ENCODE data around the gene SLF2.

Gene SLF2

DNA sequence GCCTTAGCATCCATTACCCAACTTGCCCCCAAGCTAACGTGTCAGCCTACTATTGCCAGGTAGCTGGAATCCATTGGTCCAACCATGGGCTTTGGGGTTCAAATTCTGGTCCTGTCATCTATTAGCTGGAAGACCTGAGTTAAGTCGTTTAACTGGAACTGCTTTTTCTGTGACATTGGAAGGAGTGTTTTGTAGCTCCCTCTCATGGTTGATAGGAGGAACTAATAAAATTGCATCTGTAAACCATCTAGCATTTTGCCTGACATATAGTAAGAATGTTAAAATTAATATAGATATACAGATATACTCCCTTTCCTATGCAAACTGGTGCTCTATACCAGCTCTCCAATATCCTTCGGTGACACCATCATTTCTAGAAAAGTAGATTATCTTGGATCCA is 23.8 kb upstream of the SLF2 start:
- no peaks in the 10 kb centered on the region for H3K4me1 Mint-ChIP-seq
- H3K9me3 Mint-ChIP-seq = no peaks in the 10 kb centered on the region
- H3K27me3 Mint-ChIP-seq = peaks cover 6% of the 10 kb centered on the region
- no peak overlapping the region for H3K4me3 Mint-ChIP-seq
- H3K36me3 Mint-ChIP-seq = no peaks in the 10 kb centered on the region
- H3K27ac Mint-ChIP-seq = no peak overlapping the region

GRCh38 chr10:100889546-100889945 is 23.2 kb upstream of the SLF2 start:
- Mint-ChIP-seq H3K9me3 (no peaks in the 10 kb centered on the region), H3K4me3 (no peak overlapping the region), H3K4me1 (no peaks in the 10 kb centered on the region), H3K27ac (no peak overlapping the region), H3K36me3 (no peaks in the 10 kb centered on the region), H3K27me3 (peaks cover 6% of the 10 kb centered on the region)

DNA sequence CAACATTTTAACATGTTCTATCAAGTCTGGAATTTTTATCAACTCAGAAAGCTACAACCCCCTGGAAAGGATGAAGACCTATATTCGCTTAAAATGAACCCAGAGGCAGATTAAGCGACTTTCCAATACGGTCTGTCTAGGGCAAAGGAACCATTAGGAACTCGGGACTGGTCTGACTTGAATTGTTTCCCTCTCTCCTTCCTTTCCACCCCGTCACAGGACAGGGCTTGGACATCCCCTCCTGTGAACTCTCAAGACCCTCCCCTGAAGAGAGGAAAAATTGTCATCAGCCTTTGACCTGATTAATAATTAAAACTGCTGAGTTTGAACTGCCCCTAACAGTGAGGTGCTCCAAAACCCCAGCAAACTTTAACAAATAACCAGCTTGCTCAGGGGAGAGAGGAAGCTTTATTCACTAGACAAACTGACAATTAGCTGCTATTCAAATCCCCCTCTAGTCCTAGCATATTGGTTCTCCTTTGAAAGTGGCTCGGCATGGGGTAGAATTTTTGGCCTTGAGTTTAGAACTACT is 22.6 kb upstream of the SLF2 start:
- Mint-ChIP-seq H3K36me3 (no peaks in the 10 kb centered on the region), H3K27ac (no peak overlapping the region), H3K27me3 (peaks cover 6% of the 10 kb centered on the region), H3K4me1 (no peaks in the 10 kb centered on the region), H3K9me3 (no peaks in the 10 kb centered on the region), H3K4me3 (no peak overlapping the region)

GRCh38 chr10:100890673-100891317 is 22.0 kb upstream of the SLF2 start:
- no peak overlapping the region for H3K27ac Mint-ChIP-seq
- H3K36me3 Mint-ChIP-seq = no peaks in the 10 kb centered on the region
- H3K4me1 Mint-ChIP-seq = peaks cover 6% of the 10 kb centered on the region
- no peak overlapping the region for H3K4me3 Mint-ChIP-seq
- H3K9me3 Mint-ChIP-seq = no peaks in the 10 kb centered on the region
- H3K27me3 Mint-ChIP-seq = peaks cover 6% of the 10 kb centered on the region

DNA sequence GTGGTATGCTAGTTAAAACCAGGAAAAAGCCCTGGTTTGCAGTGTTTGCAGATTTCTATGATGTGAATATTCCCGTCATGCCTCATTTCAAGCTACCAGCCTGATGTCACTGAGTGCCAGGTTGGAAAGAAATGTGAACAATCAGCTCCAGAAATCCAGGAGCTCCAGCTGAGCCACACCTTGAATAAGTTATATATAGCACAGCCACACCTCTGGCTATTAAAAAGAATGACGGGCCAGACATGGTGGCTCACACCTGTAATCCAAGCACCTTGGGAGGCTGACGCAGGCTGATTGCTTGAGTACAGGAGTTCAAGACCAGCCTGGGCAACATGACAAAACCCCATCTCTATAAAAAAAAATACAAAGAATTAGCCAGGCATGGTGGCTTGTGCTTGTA is 18.7 kb upstream of the SLF2 start:
- Mint-ChIP-seq H3K4me3 (no peak overlapping the region), H3K27ac (no peak overlapping the region), H3K9me3 (no peaks in the 10 kb centered on the region), H3K4me1 (peaks cover 7% of the 10 kb centered on the region), H3K36me3 (no peaks in the 10 kb centered on the region), H3K27me3 (peaks cover 8% of the 10 kb centered on the region)

DNA sequence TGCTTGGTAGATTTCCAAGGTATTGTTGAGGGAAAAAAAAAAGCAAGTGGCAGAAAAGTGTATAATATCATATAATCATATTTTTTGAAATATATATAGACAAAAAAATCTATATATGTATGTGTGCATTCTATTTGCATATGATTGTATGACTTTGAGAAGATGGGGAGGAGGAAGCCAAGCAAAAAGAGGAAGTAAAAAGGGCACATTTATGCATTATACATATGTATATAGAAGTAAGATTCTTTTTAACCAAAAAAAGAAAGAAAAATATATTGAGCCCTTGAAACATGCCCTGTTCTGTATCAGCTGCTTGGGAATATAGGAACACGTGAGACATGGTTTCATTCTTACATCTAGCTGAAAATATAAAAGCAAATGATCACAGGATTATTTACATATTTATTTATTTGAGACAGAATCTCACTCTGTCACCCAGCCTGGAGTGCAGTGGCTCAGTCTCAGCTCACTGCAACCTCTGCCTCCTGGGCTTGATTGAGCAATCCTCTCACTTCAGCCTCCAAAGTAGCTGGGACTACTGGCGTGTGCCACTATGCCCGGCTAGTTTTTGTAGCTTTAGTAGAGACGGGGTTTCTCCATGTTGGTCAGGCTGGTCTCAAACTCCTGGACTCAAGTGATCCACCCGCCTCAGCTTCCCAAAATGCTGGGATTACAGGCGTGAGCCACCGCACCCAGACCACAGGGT is 18.0 kb upstream of the SLF2 start:
- peaks cover 7% of the 10 kb centered on the region for H3K4me1 Mint-ChIP-seq
- H3K27me3 Mint-ChIP-seq = peaks cover 6% of the 10 kb centered on the region
- H3K27ac Mint-ChIP-seq = no peak overlapping the region
- H3K9me3 Mint-ChIP-seq = no peaks in the 10 kb centered on the region
- no peaks in the 10 kb centered on the region for H3K36me3 Mint-ChIP-seq
- H3K4me3 Mint-ChIP-seq = no peak overlapping the region

DNA sequence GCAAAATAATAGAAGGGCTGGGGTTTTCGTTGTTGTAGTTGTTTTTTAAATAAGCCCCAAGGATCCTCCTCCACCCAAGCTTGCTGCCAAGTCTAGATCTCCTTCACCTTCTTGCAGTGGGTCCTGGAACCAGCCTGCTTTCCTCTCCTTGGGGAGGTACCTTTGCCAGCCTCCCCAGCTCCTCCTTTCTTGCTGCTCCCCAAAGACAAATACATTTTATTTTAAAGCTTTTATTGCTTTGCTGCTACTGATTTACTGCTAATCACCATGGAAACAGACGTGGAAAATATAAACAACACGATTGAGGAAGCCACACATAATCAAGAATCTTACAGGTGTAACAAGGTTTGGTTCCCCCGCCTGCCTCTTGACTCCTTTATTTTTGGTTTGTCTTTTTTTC is 17.4 kb upstream of the SLF2 start:
- H3K4me1 Mint-ChIP-seq = peaks cover 7% of the 10 kb centered on the region
- H3K36me3 Mint-ChIP-seq = no peaks in the 10 kb centered on the region
- H3K27me3 Mint-ChIP-seq = peaks cover 6% of the 10 kb centered on the region
- no peak overlapping the region for H3K27ac Mint-ChIP-seq
- H3K4me3 Mint-ChIP-seq = no peak overlapping the region
- H3K9me3 Mint-ChIP-seq = no peaks in the 10 kb centered on the region

GRCh38 chr10:100895896-100896295 is 16.9 kb upstream of the SLF2 start:
- no peak overlapping the region for H3K4me3 Mint-ChIP-seq

DNA sequence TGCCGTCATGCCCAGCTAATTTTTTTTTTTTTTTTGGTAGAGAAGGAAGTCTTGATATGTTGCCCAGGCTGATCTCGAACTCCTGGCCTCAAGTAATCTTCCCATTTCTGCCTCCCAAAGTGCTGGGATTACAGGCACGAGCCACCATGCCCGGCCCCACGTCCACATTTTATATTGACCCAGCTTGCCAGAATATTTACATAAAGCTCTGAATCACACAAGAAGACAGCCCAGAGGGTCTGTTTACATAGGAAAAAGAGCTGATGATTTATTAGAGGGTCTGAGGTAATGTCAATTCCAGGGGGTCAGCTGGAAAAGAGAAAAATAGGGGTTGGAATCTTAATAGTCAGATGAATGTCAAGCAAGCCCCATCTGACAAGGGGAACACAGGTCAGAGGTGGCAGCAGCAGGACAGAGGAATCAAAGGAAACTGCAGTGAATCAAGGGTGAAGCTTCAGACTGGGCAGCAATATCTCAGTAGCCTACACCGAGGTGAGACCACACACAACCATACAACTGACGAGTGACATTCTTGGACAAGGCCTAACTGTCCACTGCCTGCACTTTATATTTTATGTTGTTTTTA is 15.8 kb upstream of the SLF2 start:
- peaks cover 6% of the 10 kb centered on the region for H3K27me3 Mint-ChIP-seq
- peaks cover 7% of the 10 kb centered on the region for H3K4me1 Mint-ChIP-seq
- no peaks in the 10 kb centered on the region for H3K36me3 Mint-ChIP-seq
- peak overlapping the region; percentile 3 for H3K27ac Mint-ChIP-seq
- H3K9me3 Mint-ChIP-seq = no peaks in the 10 kb centered on the region
- H3K4me3 Mint-ChIP-seq = no peak overlapping the region

More at GRCh38 chr10:100895896-100896295, 16.9 kb upstream of the SLF2 start:
- Mint-ChIP-seq H3K4me1 (peaks cover 7% of the 10 kb centered on the region), H3K36me3 (no peaks in the 10 kb centered on the region), H3K27me3 (peaks cover 6% of the 10 kb centered on the region), H3K9me3 (no peaks in the 10 kb centered on the region), H3K27ac (no peak overlapping the region)

DNA sequence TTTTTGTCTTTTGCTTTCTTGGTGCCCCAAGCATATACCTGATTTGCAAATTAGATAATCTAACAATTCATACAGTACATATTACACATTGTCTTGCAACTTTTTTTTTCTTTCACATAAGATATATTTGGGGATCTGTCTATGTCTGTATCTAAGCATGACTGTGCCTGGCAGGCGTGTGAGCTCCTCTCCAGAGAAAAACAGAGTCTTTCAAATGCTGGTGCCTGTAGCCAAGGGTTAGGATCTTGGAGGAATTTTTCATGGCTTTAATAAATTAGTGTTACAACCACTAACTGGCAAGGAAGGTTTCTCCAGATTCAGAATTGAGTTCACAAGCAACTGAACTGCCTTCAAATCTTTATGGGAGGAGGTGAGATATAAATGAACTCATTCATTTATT is 14.8 kb upstream of the SLF2 start:
- no peaks in the 10 kb centered on the region for H3K9me3 Mint-ChIP-seq
- H3K4me3 Mint-ChIP-seq = no peak overlapping the region
- H3K27ac Mint-ChIP-seq = no peak overlapping the region
- peaks cover 3% of the 10 kb centered on the region for H3K27me3 Mint-ChIP-seq
- peaks cover 7% of the 10 kb centered on the region for H3K4me1 Mint-ChIP-seq
- no peaks in the 10 kb centered on the region for H3K36me3 Mint-ChIP-seq

DNA sequence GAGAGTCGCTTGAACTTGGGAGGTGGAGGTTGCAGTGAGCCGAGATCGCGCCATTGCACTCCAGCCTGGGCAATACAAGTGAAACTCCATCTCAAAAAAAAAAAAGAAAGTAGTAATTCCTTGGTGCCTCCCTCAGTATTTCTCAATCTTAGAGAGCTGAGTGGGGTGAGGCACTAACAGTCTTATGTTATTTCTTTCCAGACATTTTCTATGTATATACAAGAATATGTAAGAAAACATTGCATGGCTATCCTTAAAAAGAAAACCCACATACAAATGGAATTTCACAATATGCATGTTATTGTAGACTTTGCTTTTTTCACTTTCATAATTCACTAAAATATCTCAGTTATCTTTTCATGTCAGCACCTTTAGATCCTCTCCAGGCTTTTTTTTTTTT is 13.6 kb upstream of the SLF2 start:
- Mint-ChIP-seq H3K4me3 (no peak overlapping the region), H3K4me1 (peaks cover 7% of the 10 kb centered on the region), H3K36me3 (no peaks in the 10 kb centered on the region), H3K27ac (no peak overlapping the region), H3K27me3 (peaks cover 3% of the 10 kb centered on the region), H3K9me3 (no peaks in the 10 kb centered on the region)

- Mint-ChIP-seq H3K27me3 (peaks cover 3% of the 10 kb centered on the region), H3K4me1 (no peaks in the 10 kb centered on the region), H3K36me3 (no peaks in the 10 kb centered on the region), H3K27ac (no peak overlapping the region), H3K4me3 (no peak overlapping the region), H3K9me3 (no peaks in the 10 kb centered on the region)
These were observed 11.7 kb upstream of the SLF2 start for GRCh38 chr10:100901051-100901450.

GRCh38 chr10:100902622-100903021 is 10.1 kb upstream of the SLF2 start:
- H3K9me3 Mint-ChIP-seq = no peaks in the 10 kb centered on the region
- H3K27me3 Mint-ChIP-seq = peaks cover 3% of the 10 kb centered on the region
- no peak overlapping the region for H3K4me3 Mint-ChIP-seq
- peaks cover 5% of the 10 kb centered on the region for H3K4me1 Mint-ChIP-seq
- no peak overlapping the region for H3K27ac Mint-ChIP-seq
- H3K36me3 Mint-ChIP-seq = no peaks in the 10 kb centered on the region

GRCh38 chr10:100904917-100905316 is 7.8 kb upstream of the SLF2 start:
- H3K4me3 Mint-ChIP-seq = no peak overlapping the region
- H3K36me3 Mint-ChIP-seq = no peaks in the 10 kb centered on the region
- no peaks in the 10 kb centered on the region for H3K9me3 Mint-ChIP-seq
- no peak overlapping the region for H3K27ac Mint-ChIP-seq
- peaks cover 1% of the 10 kb centered on the region for H3K27me3 Mint-ChIP-seq
- H3K4me1 Mint-ChIP-seq = peaks cover 12% of the 10 kb centered on the region

- Mint-ChIP-seq H3K9me3 (no peaks in the 10 kb centered on the region), H3K4me1 (peaks cover 23% of the 10 kb centered on the region), H3K27me3 (no peaks in the 10 kb centered on the region), H3K36me3 (no peaks in the 10 kb centered on the region), H3K27ac (no peak overlapping the region), H3K4me3 (no peak overlapping the region)
These were observed 5.6 kb upstream of the SLF2 start for GRCh38 chr10:100907175-100907574.

DNA sequence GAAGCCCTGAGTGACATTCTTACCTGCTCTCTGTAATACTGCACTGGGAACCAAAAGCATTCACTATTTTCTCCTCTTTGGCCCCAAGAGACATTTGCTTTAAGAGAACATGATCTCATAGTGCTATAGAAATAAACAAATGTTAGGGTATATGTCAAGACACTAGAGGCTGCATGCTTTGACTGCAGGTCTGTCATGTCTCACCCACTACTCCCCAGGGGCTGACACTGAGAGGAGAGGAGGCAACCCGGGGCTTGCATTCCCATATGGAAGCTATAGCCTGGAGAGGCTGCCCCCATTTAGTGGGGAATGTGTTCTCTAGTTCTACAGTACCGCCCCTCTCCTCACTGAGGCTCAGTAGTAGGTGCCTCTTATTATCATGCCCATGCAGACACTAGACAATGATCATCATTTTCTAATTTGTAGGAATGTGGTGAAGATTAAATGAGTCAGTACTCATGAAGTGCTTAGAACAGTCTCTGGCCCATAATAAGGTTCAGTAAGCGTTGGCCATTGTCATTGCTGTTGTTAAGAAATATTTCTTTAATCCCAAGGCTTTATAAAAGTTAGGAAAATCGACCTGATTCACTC is 4.9 kb upstream of the SLF2 start:
- no peaks in the 10 kb centered on the region for H3K27me3 Mint-ChIP-seq
- no peak overlapping the region for H3K27ac Mint-ChIP-seq
- H3K9me3 Mint-ChIP-seq = no peaks in the 10 kb centered on the region
- H3K36me3 Mint-ChIP-seq = no peaks in the 10 kb centered on the region
- no peak overlapping the region for H3K4me3 Mint-ChIP-seq
- peaks cover 26% of the 10 kb centered on the region for H3K4me1 Mint-ChIP-seq
